DOHH2 (cell line): ENCODE results near the gene ZNF274.
A peak's percentile ranks its signal among the peaks of the same experiment; 100 is the strongest.

Experiments used
- H3F3A ChIP-seq: fragments of 200-600 bp; sonication (generic), shearing (Covaris generic); 2 replicates; pipeline ENCODE4 v1.6.0; 2016; ENCODE audit warnings: antibody characterized with exemption, mild to moderate bottlenecking; ENCODE audit not compliant: control insufficient read depth, insufficient read depth
- H3K27ac ChIP-seq: fragments of 200-600 bp; sonication (generic); 2 replicates; pipeline ENCODE4 v1.5.1; 2014; ENCODE audit warnings: low read depth, mild to moderate bottlenecking, low read length, moderate library complexity
- H3K27me3 ChIP-seq: fragments of 200-600 bp; sonication (generic); 2 replicates; pipeline ENCODE4 v1.6.1; 2014; ENCODE audit warnings: mild to moderate bottlenecking, low read length, mixed read lengths; ENCODE audit not compliant: control insufficient read depth
- H3K36me3 ChIP-seq: fragments of 200-600 bp; sonication (generic); 2 replicates; pipeline ENCODE4 v1.6.1; 2014; ENCODE audit warnings: mild to moderate bottlenecking, low read length, moderate library complexity, mixed read lengths; ENCODE audit not compliant: control insufficient read depth
- H3K4me1 ChIP-seq: fragments of 200-600 bp; sonication (generic); 2 replicates; pipeline ENCODE4 v1.6.1; 2014; ENCODE audit warnings: mild to moderate bottlenecking, low read length, mixed read lengths; ENCODE audit not compliant: control insufficient read depth
- H3K4me2 ChIP-seq: fragments of 200-600 bp; sonication (generic); 2 replicates; pipeline ENCODE4 v1.6.0; 2014; ENCODE audit warnings: mild to moderate bottlenecking, low read length, moderate library complexity
- H3K4me3 ChIP-seq: fragments of 200-600 bp; sonication (generic); 2 replicates; pipeline ENCODE4 v1.5.1; 2014; ENCODE audit warnings: mild to moderate bottlenecking, low read length, mixed read lengths
- H3K79me2 ChIP-seq: fragments of 200-600 bp; sonication (generic); 2 replicates; pipeline ENCODE4 v1.6.1; 2014; ENCODE audit warnings: mild to moderate bottlenecking, low read length, mixed read lengths; ENCODE audit not compliant: control insufficient read depth
- H3K9me2 ChIP-seq: fragments of 200-600 bp; sonication (generic); replicated peaks from 2 replicates; pipeline ENCODE4 v1.6.1; 2014; ENCODE audit warnings: mild to moderate bottlenecking, low read length, mixed read lengths; ENCODE audit not compliant: control insufficient read depth
- H3K9me3 ChIP-seq: fragments of 200-600 bp; sonication (generic); 2 replicates; pipeline ENCODE4 v1.6.1; 2014; ENCODE audit warnings: antibody characterized with exemption, low read length, mixed read lengths; ENCODE audit not compliant: control insufficient read depth, insufficient read depth
- H4K20me1 ChIP-seq: fragments of 200-600 bp; sonication (generic); 2 replicates; pipeline ENCODE4 v1.6.0; 2014; ENCODE audit warnings: low read depth, mild to moderate bottlenecking, antibody characterized with exemption, low read length, moderate library complexity; ENCODE audit not compliant: control insufficient read depth, insufficient read depth
- CTCF ChIP-seq: fragments of 200-600 bp; sonication (generic); IDR thresholded peaks from one replicate; pipeline ENCODE4 v1.5.1; 2014; ENCODE audit warnings: antibody characterized with exemption, mild to moderate bottlenecking, low read depth, low read length; ENCODE audit not compliant: poor library complexity, severe bottlenecking
- EZH2phosphoT487 ChIP-seq: fragments of 200-600 bp; sonication (generic); IDR thresholded peaks from 2 replicates; pipeline ENCODE4 v1.6.1; 2017; ENCODE audit warnings: borderline replicate concordance, mild to moderate bottlenecking, antibody characterized with exemption, low read length, moderate library complexity, mixed read lengths

Gene ZNF274

GRCh38 chr19:58228585-58229254 lies 45.9 kb downstream of the ZNF274 start, which contains the start of gene ZNF544:
Gene ZNF544, plus strand, starts transcription at chr19:58228914. Its CDS starts 15,110 bp downstream, at chr19:58244024.
- Histone ChIP-seq H3K27ac (peak within 1 kb of the TSS; percentile 4; the same call in 1 of the 2 replicates), H3K4me2 (peak within 1 kb of the TSS; percentile 69), H3K27me3 (no peaks in the 10 kb centered on the region), H3K4me1 (peaks cover 8% of the 10 kb centered on the region; the same call in 1 of the 2 replicates), H3K9me3 (peaks cover 21% of the 10 kb centered on the region), H4K20me1 (no peaks in the 10 kb centered on the region), H3F3A (no peaks in the 10 kb centered on the region), H3K36me3 (peaks cover 23% of the 10 kb centered on the region), H3K79me2 (peaks cover 3% of the 10 kb centered on the region; the same call in 1 of the 2 replicates), H3K9me2 (no peaks in the 10 kb centered on the region), H3K4me3 (peak within 1 kb of the TSS; percentile 73)
- no peak for TF ChIP-seq CTCF

GRCh38 chr19:58229255-58229639 lies 46.4 kb downstream of the ZNF274 start:
- Histone ChIP-seq H4K20me1 (no peaks in the 10 kb centered on the region), H3K4me1 (peaks cover 8% of the 10 kb centered on the region; the same call in 1 of the 2 replicates), H3K79me2 (peaks cover 3% of the 10 kb centered on the region; the same call in 1 of the 2 replicates), H3K9me2 (no peaks in the 10 kb centered on the region), H3K9me3 (peaks cover 23% of the 10 kb centered on the region), H3K36me3 (peaks cover 28% of the 10 kb centered on the region), H3K4me3 (peak overlapping the region; percentile 73), H3F3A (no peaks in the 10 kb centered on the region), H3K27me3 (no peaks in the 10 kb centered on the region), H3K27ac (no peak overlapping the region), H3K4me2 (peak overlapping the region; percentile 69)
- TF ChIP-seq EZH2phosphoT487 (no peak), CTCF (no peak)

GRCh38 chr19:58237324-58237723 lies 54.5 kb downstream of the ZNF274 start:
- H3K79me2 ChIP-seq = no peaks in the 10 kb centered on the region
- no peaks in the 10 kb centered on the region for H4K20me1 ChIP-seq
- no peak overlapping the region for H3K4me2 ChIP-seq
- no peak overlapping the region for H3K27ac ChIP-seq
- H3K27me3 ChIP-seq = no peaks in the 10 kb centered on the region
- H3K4me3 ChIP-seq = no peak overlapping the region
- no peaks in the 10 kb centered on the region for H3K9me2 ChIP-seq
- H3K4me1 ChIP-seq = no peaks in the 10 kb centered on the region
- H3K36me3 ChIP-seq = peaks cover 26% of the 10 kb centered on the region
- peaks cover 6% of the 10 kb centered on the region; the same call in 1 of the 2 replicates for H3K9me3 ChIP-seq
- H3F3A ChIP-seq = no peaks in the 10 kb centered on the region
- TF ChIP-seq CTCF = no peak
- no peak for TF ChIP-seq EZH2phosphoT487
